H1 (cell line): Measurements from ENCODE around the gene LACTB. TPM values are rescaled to one million over a fixed set of nuclear protein-coding genes. Genes with fewer than 3 reads are reported as not detected.

ENCODE experiments used
- CTCF ChIA-PET: fragments of 300-600 bp; sonication (Branson Sonifier 250); formaldehyde crosslinking; loops from one replicate; lab custom pipeline; 2021; ENCODE audit not compliant: partially characterized antibody; lab: Charles Lee
- POLR2A ChIA-PET: fragments of 300-600 bp; sonication (Branson Sonifier 250); formaldehyde crosslinking; loops from one replicate; lab custom pipeline; 2021; ENCODE audit warnings: inconsistent platforms; ENCODE audit not compliant: partially characterized antibody; lab: Charles Lee
- DNase-seq, 2 experiments: peaks; one replicate each; pipeline versions ENCODE4 v3.0.0 to v3.0.0-alpha.2; 2010 to 2022; ENCODE audit warnings: low spot score in 2 of 2, low read depth in 1 of 2, mixed read lengths in 1 of 2
- FAIRE-seq: peaks from 2 replicates; lab custom pipeline; 2011; peaks lifted over from hg19 to GRCh38; lab: Jason Lieb, UNC
- H2AFZ ChIP-seq: 2 replicates; pipeline ENCODE4 v1.8.1; 2012; ENCODE audit warnings: low read length, inconsistent platforms
- H2AK5ac ChIP-seq: 2 replicates; pipeline ENCODE4 v1.6.1; 2013; ENCODE audit warnings: low read depth, low read length
- H2BK120ac ChIP-seq: replicated peaks from 2 replicates; pipeline ENCODE3; 2013; ENCODE audit warnings: low read depth, low read length, inconsistent platforms
- H2BK12ac ChIP-seq: 2 replicates; pipeline ENCODE4 v1.6.1; 2013; ENCODE audit warnings: low read depth, low read length
- H2BK15ac ChIP-seq: 2 replicates; pipeline ENCODE4 v1.6.1; 2013; ENCODE audit warnings: low read length
- H2BK20ac ChIP-seq: 2 replicates; pipeline ENCODE4 v1.6.1; 2013; ENCODE audit warnings: low read length
- H2BK5ac ChIP-seq: 2 replicates; pipeline ENCODE4 v1.6.1; 2013; ENCODE audit warnings: low read depth, low read length
- H3K14ac ChIP-seq: 2 replicates; pipeline ENCODE4 v1.6.1; 2013; ENCODE audit warnings: inconsistent platforms; ENCODE audit not compliant: insufficient read length
- H3K18ac ChIP-seq: 2 replicates; pipeline ENCODE4 v1.6.1; 2013; ENCODE audit warnings: low read length; ENCODE audit errors: extremely low read depth
- H3K23ac ChIP-seq: 2 replicates; pipeline ENCODE4 v1.6.1; 2013; ENCODE audit warnings: inconsistent platforms; ENCODE audit not compliant: insufficient read length
- H3K23me2 ChIP-seq: 2 replicates; pipeline ENCODE4 v1.6.1; 2013; ENCODE audit warnings: low read depth, low read length
- H3K27ac ChIP-seq: 2 replicates; pipeline ENCODE4 v1.6.1; 2011; ENCODE audit warnings: low read depth, low read length, inconsistent platforms
- H3K27me3 ChIP-seq, 4 experiments: replicated peaks in 1 of 4; 1 replicate in 1 of 4; 2 replicates in 3 of 4; pipeline versions ENCODE4 v1.6.1 to v1.8.1; 2011 to 2013; ENCODE audit warnings: low read length in 3 of 4, mild to moderate bottlenecking in 3 of 4, inconsistent platforms in 2 of 4, mixed read lengths in 2 of 4, moderate library complexity in 1 of 4; ENCODE audit not compliant: control insufficient read depth in 3 of 4, insufficient read depth in 3 of 4; ENCODE audit errors: extremely low read depth in 1 of 4
- H3K36me3 ChIP-seq, 4 experiments: 2 replicates each; pipeline versions ENCODE4 v1.6.1 to v1.8.1; 2011 to 2013; ENCODE audit warnings: mild to moderate bottlenecking in 4 of 4, low read length in 3 of 4, moderate library complexity in 2 of 4, control low read depth in 1 of 4, inconsistent platforms in 1 of 4; ENCODE audit not compliant: insufficient read depth in 4 of 4, control insufficient read depth in 2 of 4
- H3K4ac ChIP-seq: replicated peaks from 2 replicates; pipeline ENCODE3; 2013; ENCODE audit warnings: low read length, low read depth, mixed read lengths, inconsistent platforms; ENCODE audit not compliant: insufficient read length
- H3K4me1 ChIP-seq, 4 experiments: replicated peaks in 1 of 4; 1 replicate in 1 of 4; 2 replicates in 3 of 4; pipeline versions ENCODE4 v1.6.1 to v1.8.1; 2011 to 2013; ENCODE audit warnings: low read length in 3 of 4, inconsistent platforms in 2 of 4, mixed read lengths in 1 of 4; ENCODE audit not compliant: insufficient read depth in 4 of 4, control insufficient read depth in 3 of 4
- H3K4me2 ChIP-seq, 2 experiments: 2 replicates each; pipeline versions ENCODE4 v1.6.1 to v1.8.1; 2011 to 2013; ENCODE audit warnings: low read depth in 2 of 2, low read length in 2 of 2, control low read depth in 1 of 2, inconsistent platforms in 1 of 2, mild to moderate bottlenecking in 1 of 2; ENCODE audit not compliant: insufficient read depth in 1 of 2
- H3K4me3 ChIP-seq, 4 experiments: fragments of 200-600, 300-600 bp in 1 of 4; sonication (generic), shearing (Covaris generic), sonication (Bioruptor Twin) in 1 of 4; 2 replicates each; pipeline versions ENCODE4 v1.5.1 to v1.8.1; 2011 to 2016; ENCODE audit warnings: low read length in 4 of 4, low read depth in 3 of 4, control low read depth in 2 of 4, inconsistent platforms in 2 of 4, mild to moderate bottlenecking in 2 of 4, mixed read lengths in 1 of 4, moderate library complexity in 1 of 4; ENCODE audit not compliant: insufficient read depth in 2 of 4; ENCODE audit errors: extremely low read depth in 1 of 4
- H3K56ac ChIP-seq: replicated peaks from 2 replicates; pipeline ENCODE3; 2013; ENCODE audit warnings: low read depth, mild to moderate bottlenecking, mixed read lengths, low read length, inconsistent platforms; ENCODE audit not compliant: insufficient read length
- H3K79me1 ChIP-seq: 2 replicates; pipeline ENCODE4 v1.6.1; 2013; ENCODE audit warnings: low read depth, low read length, control low read depth
- H3K79me2 ChIP-seq, 2 experiments: 2 replicates each; pipeline versions ENCODE4 v1.6.1 to v1.8.1; 2012 to 2013; ENCODE audit warnings: low read length in 2 of 2, mild to moderate bottlenecking in 2 of 2, inconsistent platforms in 1 of 2; ENCODE audit not compliant: insufficient read depth in 2 of 2, control insufficient read depth in 1 of 2
- H3K9ac ChIP-seq, 4 experiments: replicated peaks in 1 of 4; 1 replicate in 1 of 4; 2 replicates in 3 of 4; pipeline versions ENCODE4 v1.6.1 to v1.8.1; 2011 to 2013; ENCODE audit warnings: low read depth in 3 of 4, low read length in 3 of 4, control low read depth in 2 of 4, mild to moderate bottlenecking in 2 of 4, moderate library complexity in 2 of 4, inconsistent platforms in 1 of 4; ENCODE audit errors: extremely low read depth in 1 of 4
- H3K9me3 ChIP-seq, 2 experiments: 2 replicates each; pipeline versions ENCODE4 v1.6.1 to v1.8.1; 2012 to 2013; ENCODE audit warnings: mild to moderate bottlenecking in 2 of 2, moderate library complexity in 2 of 2, control low read depth in 1 of 2, inconsistent platforms in 1 of 2, low read depth in 1 of 2, low read length in 1 of 2, mixed read lengths in 1 of 2; ENCODE audit not compliant: insufficient read depth in 2 of 2
- H4K20me1 ChIP-seq, 2 experiments: replicated peaks in 1 of 2; 2 replicates each; pipeline versions ENCODE3 to v1.8.1; 2011 to 2013; ENCODE audit warnings: inconsistent platforms in 2 of 2, low read length in 2 of 2, mild to moderate bottlenecking in 1 of 2; ENCODE audit not compliant: insufficient read depth in 2 of 2, control insufficient read depth in 1 of 2
- H4K5ac ChIP-seq: 2 replicates; pipeline ENCODE4 v1.6.1; 2013; ENCODE audit warnings: low read length, low read depth, mixed read lengths, inconsistent platforms; ENCODE audit not compliant: insufficient read length
- H4K8ac ChIP-seq: 2 replicates; pipeline ENCODE4 v1.8.0; 2013; ENCODE audit warnings: mild to moderate bottlenecking, moderate library complexity, low read length, inconsistent platforms; ENCODE audit not compliant: insufficient read depth; ENCODE audit errors: extremely low read depth
- H4K91ac ChIP-seq: replicated peaks from 2 replicates; pipeline ENCODE3; 2013; ENCODE audit warnings: low read length, mixed read lengths, inconsistent platforms; ENCODE audit not compliant: insufficient read length
- ATF2 ChIP-seq: IDR thresholded peaks from 2 replicates; pipeline ENCODE4 v1.6.1; 2012; ENCODE audit warnings: low read length, inconsistent platforms
- JUN ChIP-seq: IDR thresholded peaks from 2 replicates; pipeline ENCODE4 v1.6.1; 2011; ENCODE audit warnings: low read depth, mild to moderate bottlenecking, improper control_type of control experiment, low read length
- KDM4A ChIP-seq: IDR thresholded peaks from one replicate; pipeline ENCODE4 v1.7.1; 2012; ENCODE audit warnings: low read depth, mild to moderate bottlenecking, moderate library complexity, low read length, inconsistent platforms; ENCODE audit not compliant: severe bottlenecking
- MAFK ChIP-seq: IDR thresholded peaks from 2 replicates; pipeline ENCODE4 v1.6.1; 2012; ENCODE audit warnings: low read depth, mild to moderate bottlenecking, improper control_type of control experiment, low read length
- WGBS, 2 experiments: shearing (Covaris generic) in 1 of 2; methylation state at CpG; one replicate each; pipeline versions ENCODE4 v1.1.6 to v1.1.7; 2013 to 2015; ENCODE audit warnings: low lambda C conversion rate in 2 of 2, mixed read lengths in 2 of 2, inconsistent platforms in 1 of 2, low coverage in 1 of 2, missing lambda C conversion rate in 1 of 2; ENCODE audit not compliant: insufficient replicate concordance in 2 of 2, insufficient coverage in 1 of 2, insufficient read length in 1 of 2; ENCODE audit errors: extremely low coverage in 1 of 2, missing lambda C conversion rate in 1 of 2; 5-methylcytosine and 5-hydroxymethylcytosine counted together
- polyA plus RNA-seq, 7 experiments: library from polyadenylated mRNA; depleted of rRNA in 3 of 7; stranded (reverse) in 5 of 7; unstranded in 2 of 7; fragments of >200 nt in 5 of 7; fragments of 200-250 nt in 2 of 7; gene quantifications; 1 replicate in 5 of 7; 2 replicates in 1 of 7; 4 replicates in 1 of 7; pipeline versions ENCODE4 v1.2.1 to v1.2.3, GENCODE V29; 2011 to 2013; ENCODE audit warnings: missing spikeins in 2 of 7, mixed read lengths in 2 of 7
- total RNA-seq: library from RNA; stranded (reverse); fragmentation: NEBNext Ultra II Directional; extraction: Animal tissue kit (Norgen Biotek cat#: 25700); gene quantifications from 2 replicates; pipeline ENCODE4 v1.2.1, GENCODE V29; 2021
- TF ChIP-seq, protein P1 (sequence below): IDR thresholded peaks from 2 replicates; pipeline ENCODE4 v1.6.1; 2011; ENCODE audit warnings: low read length, improper control_type of control experiment

The LACTB gene
- total and polyA plus RNA-seq, 2 of the 8 experiments (the other 6 are each of a cell fraction or from before 2014, with no cell fraction given) = 5.8 to 14.9 TPM

GRCh38 chr15:63163217-63163616, 41.6 kb downstream of the LACTB start:
- Histone ChIP-seq H2BK20ac (no peak overlapping the region), H4K8ac (no peak overlapping the region), H3K23ac (no peak overlapping the region), H2AK5ac (no peak overlapping the region), H3K79me2 (no peaks in the 10 kb centered on the region), H2AFZ (no peak overlapping the region), H3K9me3 (no peaks in the 10 kb centered on the region), H2BK12ac (0 out of 2 replicates have a peak overlapping the region, but pooled peaks have one; percentile 5), H3K23me2 (no peaks in the 10 kb centered on the region), H3K4me2 (no peak overlapping the region), H4K91ac (no peak overlapping the region), H2BK5ac (no peak overlapping the region), H3K27me3 (no peaks in the 10 kb centered on the region), H3K18ac (no peak overlapping the region), H3K9ac (no peak overlapping the region), H2BK120ac (no peak overlapping the region), H2BK15ac (no peak overlapping the region), H3K4me1 (no peaks in the 10 kb centered on the region), H3K27ac (no peak overlapping the region), H3K4ac (no peak overlapping the region), H3K36me3 (no peaks in the 10 kb centered on the region), H3K79me1 (no peaks in the 10 kb centered on the region), H4K20me1 (no peaks in the 10 kb centered on the region), H3K56ac (no peak overlapping the region), H4K5ac (no peak overlapping the region), H3K4me3 (no peak overlapping the region), H3K14ac (no peak overlapping the region)
- DNase-seq (no peak), FAIRE-seq (no peak)
- ChIA-PET POLR2A (no interaction called here), CTCF (no interaction called here)
- TF ChIP-seq ATF2 (no peak), JUN (no peak), MAFK (no peak), KDM4A (no peak)
- TF ChIP-seq, protein P1, sequence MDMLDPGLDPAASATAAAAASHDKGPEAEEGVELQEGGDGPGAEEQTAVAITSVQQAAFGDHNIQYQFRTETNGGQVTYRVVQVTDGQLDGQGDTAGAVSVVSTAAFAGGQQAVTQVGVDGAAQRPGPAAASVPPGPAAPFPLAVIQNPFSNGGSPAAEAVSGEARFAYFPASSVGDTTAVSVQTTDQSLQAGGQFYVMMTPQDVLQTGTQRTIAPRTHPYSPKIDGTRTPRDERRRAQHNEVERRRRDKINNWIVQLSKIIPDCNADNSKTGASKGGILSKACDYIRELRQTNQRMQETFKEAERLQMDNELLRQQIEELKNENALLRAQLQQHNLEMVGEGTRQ = no peak
- WGBS, 2 experiments = 92% methylated on average over 4 of the region's 4 CpGs; no CpG with 5 or more reads in 1 of the 2 experiments
